ENCODE results near the gene CAPN9.

CAPN9 gene

DNA sequence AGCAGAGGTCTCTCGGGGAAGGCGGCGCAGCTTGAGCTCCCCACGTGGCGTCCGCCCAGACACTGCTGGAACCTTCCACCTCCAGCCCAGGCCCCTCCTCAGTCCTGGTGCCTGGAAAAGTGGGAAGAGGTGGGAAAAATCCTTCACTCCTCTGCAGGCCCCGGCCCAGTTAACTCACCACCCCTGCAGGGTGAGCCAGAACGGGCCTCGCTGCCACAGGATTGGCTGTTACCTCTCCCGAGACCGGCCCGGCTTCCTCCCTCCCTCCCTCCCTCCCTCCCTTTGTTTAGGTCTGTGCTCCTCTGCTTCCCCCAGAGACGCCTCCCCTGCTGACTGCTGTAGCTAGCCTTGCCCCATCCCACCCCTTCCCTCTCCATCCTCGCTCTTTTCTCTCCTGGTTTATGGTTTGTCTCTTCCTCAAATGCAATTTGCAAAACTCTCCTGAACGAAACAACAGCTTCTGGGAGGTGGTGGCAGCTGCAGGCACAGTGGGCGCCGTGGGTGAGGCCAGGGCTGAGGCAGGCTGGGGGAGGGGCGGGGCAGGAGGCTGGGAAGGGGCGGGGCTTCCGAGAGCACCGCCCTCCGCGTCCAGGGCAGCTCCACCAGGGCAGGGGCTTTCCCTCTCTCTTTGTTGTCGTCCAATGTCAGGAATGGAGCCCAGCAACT lies 6.5 kb downstream of the CAPN9 start:
- H4K20me1 ChIP-seq (ENCODE audit: insufficient read depth, low read length): no peaks in the 10 kb centered on the region
- no peak for TF ChIP-seq EZH2 (IDR thresholded peaks at IDR 0.05; ENCODE audit: borderline replicate concordance, low read depth, low read length, severe bottlenecking)
- peak overlapping the region in 1 of 2 experiments; percentile 57; a peak in 3 of 4 replicates for H3K4me3 ChIP-seq (ENCODE audit: low read depth in 1 of 2, low read length in 2 of 2)
- H2AFZ ChIP-seq (ENCODE audit: low read depth, low read length): peak overlapping the region; percentile 94
- peaks cover under 1% of the 10 kb centered on the region for H3K27me3 ChIP-seq (ENCODE audit: insufficient read depth, low read length, poor library complexity)
- no peaks in the 10 kb centered on the region for H3K79me2 ChIP-seq (ENCODE audit: insufficient read depth, low read length)
- peak overlapping the region; percentile 65 for H3K27ac ChIP-seq (ENCODE audit: low read length)
- ATAC-seq (ENCODE audit: insufficient read depth, low read depth): peak; percentile 92
- no peaks in the 10 kb centered on the region for H3K36me3 ChIP-seq (ENCODE audit: insufficient read depth, low read length)
- H3K4me2 ChIP-seq (ENCODE audit: insufficient read depth, low read length): peak overlapping the region; percentile 69
- no peaks in the 10 kb centered on the region for H3K9me3 ChIP-seq (ENCODE audit: insufficient read depth, low read length, severe bottlenecking)
- peak overlapping the region; percentile 53 for H3K9ac ChIP-seq (ENCODE audit: low read depth, low read length)
- peak; percentile 69 for DNase-seq
- H3K4me1 ChIP-seq (ENCODE audit: insufficient read depth, low read length): peaks cover 13% of the 10 kb centered on the region

DNA sequence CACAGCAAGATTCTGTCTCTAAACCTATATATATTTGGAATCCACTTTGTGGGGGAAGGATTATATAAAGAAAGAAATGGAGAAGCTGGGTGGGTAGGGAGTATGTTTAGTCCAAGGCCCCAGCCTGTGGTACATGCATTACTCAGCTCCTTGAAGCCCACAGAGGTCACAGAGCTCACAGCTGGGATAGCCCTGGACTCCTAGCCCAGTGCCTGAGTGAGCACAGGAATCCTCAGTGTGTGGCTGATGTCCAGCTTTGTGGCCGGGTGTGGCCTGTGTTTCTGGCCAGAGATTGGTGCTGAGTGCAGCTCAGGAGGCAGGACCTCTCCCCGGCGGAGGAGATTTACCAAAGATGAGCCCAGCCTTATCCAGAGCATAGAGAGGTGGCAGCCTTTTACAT lies 7.6 kb downstream of the CAPN9 start:
- Histone ChIP-seq H3K27ac (ENCODE audit: low read length) (no peak overlapping the region), H3K4me1 (ENCODE audit: insufficient read depth, low read length) (peaks cover 13% of the 10 kb centered on the region), H3K9ac (ENCODE audit: low read depth, low read length) (no peak overlapping the region), H3K36me3 (ENCODE audit: insufficient read depth, low read length) (no peaks in the 10 kb centered on the region), H3K79me2 (ENCODE audit: insufficient read depth, low read length) (no peaks in the 10 kb centered on the region), H3K27me3 (ENCODE audit: insufficient read depth, low read length, poor library complexity) (peaks cover 8% of the 10 kb centered on the region), H3K4me3 (ENCODE audit: low read depth in 1 of 2, low read length in 2 of 2) (no peak overlapping the region), H3K4me2 (ENCODE audit: insufficient read depth, low read length) (no peak overlapping the region), H2AFZ (ENCODE audit: low read depth, low read length) (no peak overlapping the region), H4K20me1 (ENCODE audit: insufficient read depth, low read length) (no peaks in the 10 kb centered on the region), H3K9me3 (ENCODE audit: insufficient read depth, low read length, severe bottlenecking) (no peaks in the 10 kb centered on the region)
- DNase-seq (no peak), ATAC-seq (ENCODE audit: insufficient read depth, low read depth) (no peak)
- TF ChIP-seq, protein P1, sequence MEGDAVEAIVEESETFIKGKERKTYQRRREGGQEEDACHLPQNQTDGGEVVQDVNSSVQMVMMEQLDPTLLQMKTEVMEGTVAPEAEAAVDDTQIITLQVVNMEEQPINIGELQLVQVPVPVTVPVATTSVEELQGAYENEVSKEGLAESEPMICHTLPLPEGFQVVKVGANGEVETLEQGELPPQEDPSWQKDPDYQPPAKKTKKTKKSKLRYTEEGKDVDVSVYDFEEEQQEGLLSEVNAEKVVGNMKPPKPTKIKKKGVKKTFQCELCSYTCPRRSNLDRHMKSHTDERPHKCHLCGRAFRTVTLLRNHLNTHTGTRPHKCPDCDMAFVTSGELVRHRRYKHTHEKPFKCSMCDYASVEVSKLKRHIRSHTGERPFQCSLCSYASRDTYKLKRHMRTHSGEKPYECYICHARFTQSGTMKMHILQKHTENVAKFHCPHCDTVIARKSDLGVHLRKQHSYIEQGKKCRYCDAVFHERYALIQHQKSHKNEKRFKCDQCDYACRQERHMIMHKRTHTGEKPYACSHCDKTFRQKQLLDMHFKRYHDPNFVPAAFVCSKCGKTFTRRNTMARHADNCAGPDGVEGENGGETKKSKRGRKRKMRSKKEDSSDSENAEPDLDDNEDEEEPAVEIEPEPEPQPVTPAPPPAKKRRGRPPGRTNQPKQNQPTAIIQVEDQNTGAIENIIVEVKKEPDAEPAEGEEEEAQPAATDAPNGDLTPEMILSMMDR (IDR thresholded peaks at IDR 0.05; ENCODE audit: borderline replicate concordance, extremely low read depth, low read length, poor library complexity, severe bottlenecking): no peak
- no peak for TF ChIP-seq EZH2 (IDR thresholded peaks at IDR 0.05; ENCODE audit: borderline replicate concordance, low read depth, low read length, severe bottlenecking)

DNA sequence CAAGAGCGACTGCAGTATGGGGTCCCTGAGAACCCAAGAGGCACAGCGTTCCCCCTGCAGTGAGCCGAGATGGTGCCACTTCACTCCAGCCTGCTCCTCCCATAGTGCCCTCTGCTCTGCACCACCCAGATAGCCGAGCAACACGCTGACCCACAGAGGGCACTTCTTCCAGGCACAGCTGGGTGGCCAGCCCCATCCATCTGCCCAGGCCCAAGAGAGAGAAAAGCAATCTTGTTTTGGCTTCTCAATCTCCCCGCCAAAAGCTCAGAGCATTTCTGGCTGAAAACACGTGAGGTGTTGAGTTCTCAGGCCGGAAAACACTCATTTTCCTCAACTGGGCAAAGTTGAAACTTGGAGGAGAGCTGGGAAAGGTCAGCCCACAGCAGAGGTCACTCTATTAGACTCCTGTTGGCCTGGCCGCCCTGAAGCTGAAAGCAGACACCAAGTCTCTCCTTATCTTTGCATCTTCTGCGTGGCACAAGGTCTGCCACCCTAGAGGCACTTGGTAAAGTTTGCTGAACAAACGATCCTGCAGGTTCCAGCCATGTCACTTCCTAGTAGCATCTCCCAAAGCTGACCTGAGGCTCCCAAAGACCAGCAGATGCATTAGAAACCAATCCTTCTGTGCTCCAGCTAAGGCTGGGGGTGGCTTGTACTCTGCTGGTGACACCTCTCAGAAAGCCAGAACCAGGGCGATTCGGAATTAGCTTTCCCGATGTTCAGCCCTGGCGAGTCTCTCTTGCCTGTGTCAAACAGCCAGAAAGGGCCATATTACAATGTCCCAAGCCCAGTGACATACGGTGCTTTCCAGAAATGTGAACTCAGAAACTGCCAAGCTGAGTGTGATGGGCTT lies 10.9 kb downstream of the CAPN9 start:
- no peak overlapping the region for H3K9ac ChIP-seq (ENCODE audit: low read depth, low read length)
- no peak overlapping the region for H2AFZ ChIP-seq (ENCODE audit: low read depth, low read length)
- H4K20me1 ChIP-seq (ENCODE audit: insufficient read depth, low read length): no peaks in the 10 kb centered on the region
- no peaks in the 10 kb centered on the region for H3K79me2 ChIP-seq (ENCODE audit: insufficient read depth, low read length)
- peaks cover 13% of the 10 kb centered on the region for H3K27me3 ChIP-seq (ENCODE audit: insufficient read depth, low read length, poor library complexity)
- ATAC-seq (ENCODE audit: insufficient read depth, low read depth) (no peak), DNase-seq (no peak)
- H3K27ac ChIP-seq (ENCODE audit: low read length): no peak overlapping the region
- no peak overlapping the region for H3K4me2 ChIP-seq (ENCODE audit: insufficient read depth, low read length)
- TF ChIP-seq, protein P1 (IDR thresholded peaks at IDR 0.05; ENCODE audit: borderline replicate concordance, extremely low read depth, low read length, poor library complexity, severe bottlenecking): no peak
- no peak for TF ChIP-seq EZH2 (IDR thresholded peaks at IDR 0.05; ENCODE audit: borderline replicate concordance, low read depth, low read length, severe bottlenecking)
- no peaks in the 10 kb centered on the region for H3K9me3 ChIP-seq (ENCODE audit: insufficient read depth, low read length, severe bottlenecking)
- peaks cover 10% of the 10 kb centered on the region for H3K4me1 ChIP-seq (ENCODE audit: insufficient read depth, low read length)
- H3K4me3 ChIP-seq (ENCODE audit: low read depth in 1 of 2, low read length in 2 of 2): no peak overlapping the region
- no peaks in the 10 kb centered on the region for H3K36me3 ChIP-seq (ENCODE audit: insufficient read depth, low read length)

All from DND-41 (cell line).